GM19397 (cell line): ENCODE data around the gene MCM8.

Experiments
- ATAC-seq: cut with Tn5 transposase; IDR thresholded peaks from one replicate; pipeline ENCODE4 v1.9.1; 2021; ENCODE audit warnings: mild to moderate bottlenecking, moderate library complexity; ENCODE audit not compliant: unreplicated experiment

The MCM8 gene

DNA sequence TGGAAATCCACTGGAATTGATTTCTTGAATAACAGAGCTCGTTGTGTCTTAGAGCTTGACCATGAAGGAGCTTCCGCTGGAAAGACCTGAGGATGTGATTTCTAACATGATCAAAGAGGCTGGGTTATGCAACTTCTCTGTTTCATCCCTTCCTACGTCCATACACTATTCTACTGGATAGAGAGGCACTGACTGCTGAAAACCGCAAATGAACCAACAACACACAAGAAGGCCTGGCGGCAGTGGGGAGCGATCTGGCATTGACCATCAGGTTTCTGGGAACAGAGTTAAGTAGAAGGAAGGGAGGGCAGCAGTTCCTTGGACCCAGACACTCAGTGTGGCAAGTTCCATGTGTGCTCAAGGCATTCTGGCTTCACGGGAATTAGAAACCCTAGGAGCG, 90.1 kb downstream of the MCM8 start:
- ATAC-seq: no peak

DNA sequence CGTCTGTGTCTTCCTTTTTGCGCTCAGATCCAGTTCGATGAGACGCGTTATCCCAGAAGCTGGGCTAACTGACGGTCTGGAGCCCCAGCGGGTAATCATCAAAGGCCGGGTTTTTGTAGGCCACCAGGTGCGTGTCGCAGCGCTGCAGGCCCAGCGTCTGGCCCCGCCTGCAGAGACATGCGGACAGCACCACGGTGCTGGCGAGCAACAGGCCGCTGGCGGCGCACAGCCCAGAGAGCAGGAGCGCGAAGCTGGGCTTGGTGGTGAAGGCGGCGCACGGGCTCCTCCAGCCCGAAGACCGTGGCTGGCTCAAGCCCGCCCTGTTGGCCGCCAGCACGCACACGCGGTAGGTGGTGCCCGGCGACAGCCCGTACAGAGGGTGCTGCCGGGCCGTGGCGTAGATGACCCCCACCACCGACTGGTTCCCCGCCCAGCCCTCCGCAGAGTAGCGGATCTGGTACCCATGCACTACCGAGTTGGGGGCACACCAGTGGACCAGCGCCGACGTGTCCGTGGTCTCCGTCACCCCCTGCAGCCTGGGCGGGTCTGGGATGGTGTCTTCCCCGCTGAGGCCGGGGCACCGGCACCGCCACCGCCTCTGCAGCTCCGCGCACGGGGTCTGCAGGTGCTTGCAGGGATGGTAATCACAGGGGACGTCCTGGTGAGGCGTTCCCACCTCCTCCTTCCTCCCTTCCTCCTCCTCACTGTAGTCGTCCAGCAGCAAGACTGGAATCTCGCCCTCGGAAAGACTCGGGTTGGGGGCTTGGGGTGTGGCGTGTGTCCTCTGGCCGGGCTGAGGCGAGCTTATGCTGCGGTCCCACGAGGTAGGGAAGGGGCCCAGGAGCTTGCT, 90.7 kb downstream of the MCM8 start:
- no peak for ATAC-seq

DNA sequence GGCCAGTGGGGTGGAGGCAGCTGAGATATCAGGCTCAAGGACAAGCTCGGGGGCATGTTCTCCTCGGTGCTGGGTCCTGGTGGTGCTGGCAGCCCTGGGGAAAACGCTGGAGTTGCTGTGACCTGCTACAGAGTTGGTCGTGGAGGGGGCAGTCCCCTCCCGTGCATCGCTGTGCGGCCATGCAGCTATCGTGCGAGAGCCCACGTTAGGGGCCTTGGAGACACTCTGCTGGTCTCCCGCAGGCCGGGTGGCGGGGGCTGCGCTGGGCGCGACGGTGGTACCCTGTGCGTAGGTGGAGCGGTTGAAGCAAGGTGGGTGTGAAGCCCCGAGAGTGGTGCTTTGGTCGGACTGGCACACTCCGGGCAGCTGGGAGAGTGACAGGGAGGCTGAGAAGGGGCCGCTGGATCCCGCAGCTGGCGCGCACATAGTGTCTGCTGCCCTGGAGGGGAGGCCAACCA, 91.4 kb downstream of the MCM8 start:
- no peak for ATAC-seq

DNA sequence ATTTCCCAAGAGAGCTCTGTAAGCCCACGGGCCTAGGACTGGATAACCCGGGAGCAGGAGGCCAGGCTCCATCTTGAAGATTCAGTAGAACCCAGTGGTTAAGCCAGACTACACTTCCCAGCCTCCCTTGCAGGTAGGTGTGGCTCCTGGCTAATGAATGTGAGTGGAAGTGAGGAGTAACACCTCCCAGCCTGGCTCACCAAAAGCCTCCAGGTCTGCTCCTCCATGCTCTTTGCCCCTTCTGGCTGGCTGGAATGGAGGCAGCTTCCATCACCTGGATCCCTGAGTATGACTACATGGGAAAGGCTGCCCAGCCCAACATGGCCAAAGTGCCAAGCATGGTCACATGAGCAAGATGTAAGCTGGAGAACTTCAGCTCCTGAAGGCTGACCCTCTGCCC, 93.7 kb downstream of the MCM8 start:
- ATAC-seq: no peak

DNA sequence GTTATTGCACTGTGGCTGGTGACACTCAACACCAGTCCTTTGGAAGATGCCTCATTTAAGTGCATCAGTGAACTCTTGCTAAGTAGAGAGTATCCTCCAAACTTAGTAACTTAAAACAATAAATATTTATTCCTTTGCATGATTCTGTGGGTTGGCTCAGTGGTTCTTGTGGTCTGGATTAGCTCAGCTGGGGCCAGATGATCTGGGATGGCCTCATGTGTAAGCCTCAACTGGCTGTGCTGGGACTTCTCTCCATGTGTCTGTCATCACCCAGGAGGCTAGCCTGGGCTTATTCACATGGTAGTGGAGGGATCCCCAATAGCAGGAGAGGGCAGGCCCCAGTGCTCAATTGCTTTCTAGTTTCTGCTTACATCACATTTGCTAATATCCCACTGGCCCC, 95.1 kb downstream of the MCM8 start:
- ATAC-seq: no peak

DNA sequence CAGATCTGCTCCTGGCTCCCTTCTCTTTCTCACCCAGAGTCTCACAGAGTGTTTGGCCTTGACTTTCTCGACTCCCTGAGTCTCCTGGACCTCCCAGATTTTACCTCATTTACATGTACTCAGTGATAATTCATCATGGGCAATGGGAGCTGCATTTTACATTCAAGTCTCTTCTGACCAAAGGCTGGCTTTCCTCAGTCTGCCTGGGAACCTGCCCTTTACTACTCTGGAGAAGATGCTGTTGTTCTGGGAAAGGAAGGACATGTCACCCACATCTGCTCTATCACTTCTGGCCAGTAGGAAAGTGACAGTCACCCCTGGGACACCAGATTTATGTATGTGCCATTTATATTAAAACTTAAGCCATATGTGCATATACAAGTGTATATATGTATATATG, 96.0 kb downstream of the MCM8 start:
- no peak for ATAC-seq

DNA sequence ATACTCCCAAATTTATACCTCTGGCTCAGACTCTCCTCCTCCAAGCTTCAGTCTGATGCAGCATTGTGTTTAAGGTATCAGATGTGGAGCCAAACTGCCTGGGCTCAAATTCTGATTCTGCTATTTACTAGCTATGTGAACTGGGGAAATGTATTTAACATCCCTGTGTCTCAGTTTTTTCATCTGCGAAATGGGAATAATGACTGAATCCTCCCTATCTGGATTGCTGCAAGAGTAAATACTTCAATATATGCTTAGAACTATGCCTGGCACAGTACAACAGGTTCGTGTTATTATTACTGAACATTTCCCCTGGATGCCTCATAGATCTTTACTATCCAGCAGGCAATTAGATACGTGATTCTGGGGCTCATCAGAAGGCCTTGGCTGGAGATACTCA, 97.9 kb downstream of the MCM8 start:
- ATAC-seq: no peak
